Tibial nerve (tissue), 4 donors: ENCODE results near the gene SLX4IP. TPM values are rescaled to one million over a fixed set of nuclear protein-coding genes. Genes with fewer than 3 reads are reported as not detected.
"Not testable (repeated sequence)": the region's sequence is repeated elsewhere in the genome, so short reads cannot be mapped to it uniquely, and the experiment has no call there.

ENCODE experiments used
- DNase-seq, 2 donors: peaks; one replicate each; pipeline ENCODE4 v3.0.0-alpha.2; 2019; ENCODE audit warnings: low spot score in 2 of 2
- H3K27ac ChIP-seq, 4 donors: fragments of 200-600 bp; sonication (generic) in 3 of 4; one replicate each; pipeline ENCODE4 v1.5.1; 2017 to 2019; ENCODE audit warnings: mild to moderate bottlenecking in 1 of 4
- H3K27me3 ChIP-seq, 2 donors: fragments of 200-600 bp; sonication (generic) in 1 of 2; one replicate each; pipeline versions ENCODE4 v1.5.1 to v1.6.0; 2017 to 2019
- H3K36me3 ChIP-seq, 3 donors: fragments of 200-600 bp; sonication (generic); one replicate each; pipeline ENCODE4 v1.5.1; 2018 to 2019
- H3K4me1 ChIP-seq, 4 donors: fragments of 200-600 bp; sonication (generic) in 3 of 4; one replicate each; pipeline ENCODE4 v1.5.1; 2017 to 2019
- H3K4me3 ChIP-seq, 4 donors: fragments of 200-600 bp; sonication (generic) in 3 of 4; one replicate each; pipeline ENCODE4 v1.5.1; 2017 to 2019; ENCODE audit warnings: mild to moderate bottlenecking in 1 of 4, moderate library complexity in 1 of 4
- H3K9me3 ChIP-seq, 4 donors: fragments of 200-600 bp; sonication (generic) in 3 of 4; one replicate each; pipeline ENCODE4 v1.5.1; 2017 to 2019
- CTCF ChIP-seq, 5 experiments: fragments of 200-600 bp in 3 of 5; fragments of 450-650 bp in 2 of 5; sonication (generic) in 3 of 5; IDR thresholded peaks; one replicate each; pipeline ENCODE4 v1.5.1; 2016 to 2019; ENCODE audit warnings: antibody characterized with exemption in 5 of 5, mild to moderate bottlenecking in 3 of 5, moderate library complexity in 2 of 5
- EP300 ChIP-seq, 2 donors: sonication (generic); formaldehyde crosslinking; IDR thresholded peaks; one replicate each; pipeline ENCODE4 v1.6.1; 2017; ENCODE audit warnings: antibody characterized with exemption in 2 of 2, mild to moderate bottlenecking in 1 of 2
- POLR2A ChIP-seq, 2 donors: fragments of 450-650 bp; IDR thresholded peaks; one replicate each; pipeline ENCODE4 v1.6.1; 2017; ENCODE audit warnings: antibody characterized with exemption in 2 of 2, mild to moderate bottlenecking in 2 of 2, moderate library complexity in 2 of 2
- WGBS, 2 donors: methylation state at CpG; one replicate each; pipeline ENCODE4 v1.1.5; 2018; 5-methylcytosine and 5-hydroxymethylcytosine counted together
- total RNA-seq, 4 donors: library from RNA; depleted of rRNA; stranded (reverse); fragments of >200 nt; gene quantifications; one replicate each; pipeline ENCODE4 v1.1.0, GENCODE V29; 2016

The SLX4IP gene
- total RNA-seq: 1 to 10 TPM; 3.3 to 5.7 (median 3.5) TPM

GRCh38 chr20:10434832-10435812 lies at the start of gene SLX4IP:
TSS of gene SLX4IP (plus strand) at chr20:10435305. CDS start at chr20:10458205, 22,900 bp downstream.
- TF ChIP-seq EP300 (IDR thresholded peaks at IDR 0.05) (peak in 1 of 2 donors; percentile 21), CTCF (IDR thresholded peaks at IDR 0.05) (no peak)
- WGBS, 2 donors: 3 to 4% methylated on average over 32 of the region's 32 CpGs
- H3K9me3 ChIP-seq: no peaks in the 10 kb centered on the region
- peak within 1 kb of the TSS; percentile 74 to 96 (median 88) for H3K4me3 ChIP-seq
- peak within 1 kb of the TSS; percentile 67 to 93 (median 89) for H3K27ac ChIP-seq
- no peaks in the 10 kb centered on the region for H3K36me3 ChIP-seq
- peak; percentile 75 to 93 for DNase-seq
- H3K27me3 ChIP-seq: no peaks in the 10 kb centered on the region
- peaks cover 0 to 46% (median 14%) of the 10 kb centered on the region in 4 donors for H3K4me1 ChIP-seq

DNA sequence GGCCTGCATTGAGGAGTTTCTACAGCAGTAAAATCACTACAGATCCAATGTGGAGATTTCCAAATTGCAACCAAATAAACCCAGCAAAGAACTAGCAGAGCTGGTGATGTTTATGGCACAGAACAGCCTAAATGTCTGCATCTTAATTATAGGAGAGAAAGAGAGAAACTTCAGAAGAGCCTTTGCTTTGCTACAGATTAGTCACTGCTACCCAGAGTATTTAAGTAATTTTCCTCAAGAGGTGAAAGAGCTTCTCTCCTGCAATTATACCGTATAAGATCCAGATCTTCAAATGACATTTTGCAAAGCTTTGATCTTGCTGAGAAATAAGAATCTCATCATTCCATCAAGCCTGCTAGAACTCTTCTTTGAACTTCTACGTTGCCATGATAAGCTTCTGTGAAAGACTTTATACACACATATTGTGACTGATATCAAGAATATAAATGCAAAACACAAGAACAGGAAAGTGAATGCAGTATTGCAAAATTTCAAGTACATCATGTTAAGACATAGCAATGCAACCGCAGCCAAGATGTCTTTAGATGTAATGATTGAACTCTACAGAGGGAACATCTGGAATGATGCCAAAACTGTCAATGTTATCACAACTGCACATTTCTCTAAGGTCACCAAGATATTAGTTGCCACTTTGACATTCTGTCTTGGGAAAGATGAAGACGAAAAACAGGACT lies 49.1 kb upstream of the SLX4IP start:
- Histone ChIP-seq H3K4me1 (no peaks in the 10 kb centered on the region), H3K4me3 (no peak overlapping the region), H3K9me3 (no peaks in the 10 kb centered on the region), H3K27me3 (no peaks in the 10 kb centered on the region), H3K27ac (no peak overlapping the region), H3K36me3 (no peaks in the 10 kb centered on the region)
- WGBS, 2 donors: 60 to 61% methylated on average over 4 of the region's 4 CpGs
- no peak for TF ChIP-seq EP300 (IDR thresholded peaks at IDR 0.05)
- DNase-seq: no peak

DNA sequence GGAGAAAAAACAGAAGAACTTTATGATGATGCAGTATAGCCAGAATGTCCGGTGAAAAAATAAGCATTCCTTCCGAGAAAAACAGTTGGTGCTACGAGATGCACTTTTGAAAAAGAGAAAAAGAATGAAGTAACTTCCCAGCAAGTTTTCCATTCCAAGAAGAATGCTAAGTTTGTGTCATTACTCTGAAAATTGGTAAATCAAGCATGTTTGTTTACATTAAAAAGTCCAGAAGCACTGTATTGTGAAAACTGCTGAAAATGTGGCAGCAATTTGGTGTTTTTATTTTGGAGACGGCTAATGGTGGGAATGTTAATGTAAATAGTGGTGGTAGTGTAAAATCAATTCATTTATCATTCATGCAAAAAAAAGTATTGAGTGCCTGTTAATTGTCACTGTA lies 47.4 kb upstream of the SLX4IP start:
- 82 to 85% methylated on average over 4 of the region's 4 CpGs for WGBS, 2 donors
- DNase-seq: no peak

GRCh38 chr20:10388597-10388996 lies 46.5 kb upstream of the SLX4IP start:
- Histone ChIP-seq H3K36me3 (no peaks in the 10 kb centered on the region), H3K4me3 (no peak overlapping the region), H3K27ac (no peak overlapping the region), H3K4me1 (no peaks in the 10 kb centered on the region), H3K9me3 (no peaks in the 10 kb centered on the region), H3K27me3 (no peaks in the 10 kb centered on the region)
- WGBS, 2 donors: 77 to 82% methylated on average over 4 of the region's 4 CpGs
- no peak for DNase-seq
- TF ChIP-seq EP300 (IDR thresholded peaks at IDR 0.05) (no peak), POLR2A (IDR thresholded peaks at IDR 0.05) (no peak), CTCF (IDR thresholded peaks at IDR 0.05) (no peak)

More for the DNA sequence above, 47.4 kb upstream of the SLX4IP start:
- H3K4me1 ChIP-seq: no peaks in the 10 kb centered on the region
- TF ChIP-seq CTCF (IDR thresholded peaks at IDR 0.05): no peak
- no peak for TF ChIP-seq EP300 (IDR thresholded peaks at IDR 0.05)
- no peak for TF ChIP-seq POLR2A (IDR thresholded peaks at IDR 0.05)
- no peaks in the 10 kb centered on the region for H3K9me3 ChIP-seq
- no peak overlapping the region for H3K27ac ChIP-seq
- no peaks in the 10 kb centered on the region for H3K36me3 ChIP-seq
- H3K27me3 ChIP-seq: no peaks in the 10 kb centered on the region
- H3K4me3 ChIP-seq: no peak overlapping the region

GRCh38 chr20:10390709-10391108 lies 44.4 kb upstream of the SLX4IP start:
- H3K27me3 ChIP-seq: no peaks in the 10 kb centered on the region
- DNase-seq: no peak
- H3K36me3 ChIP-seq: no peaks in the 10 kb centered on the region
- no peak overlapping the region for H3K27ac ChIP-seq
- no peaks in the 10 kb centered on the region for H3K4me1 ChIP-seq
- no peak for TF ChIP-seq EP300 (IDR thresholded peaks at IDR 0.05)
- TF ChIP-seq CTCF (IDR thresholded peaks at IDR 0.05): no peak
- no peak for TF ChIP-seq POLR2A (IDR thresholded peaks at IDR 0.05)
- 89 to 90% methylated on average over 2 of the region's 2 CpGs for WGBS, 2 donors
- no peaks in the 10 kb centered on the region for H3K9me3 ChIP-seq
- H3K4me3 ChIP-seq: no peak overlapping the region

DNA sequence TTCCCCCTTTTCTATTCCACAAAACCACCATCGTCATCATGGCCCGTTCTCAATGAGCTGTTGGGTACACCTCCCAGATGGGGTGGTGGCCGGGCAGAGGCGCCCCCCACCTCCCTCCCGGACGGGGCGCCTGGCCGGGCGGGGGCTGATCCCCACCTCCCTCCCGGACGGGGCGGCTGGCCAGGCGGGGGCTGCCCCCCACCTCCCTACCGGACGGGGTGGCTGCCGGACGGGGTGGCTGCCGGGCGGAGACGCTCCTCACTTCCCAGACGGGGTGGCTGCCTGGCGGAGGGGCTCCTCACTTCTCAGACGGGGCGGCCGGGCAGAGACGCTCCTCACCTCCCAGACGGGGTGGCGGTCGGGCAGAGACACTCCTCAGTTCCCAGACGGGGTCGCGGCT lies 40.4 kb upstream of the SLX4IP start:
- not testable (repeated sequence) for H3K4me1 ChIP-seq, H3K4me3 ChIP-seq, H3K36me3 ChIP-seq, H3K27me3 ChIP-seq, H3K9me3 ChIP-seq, H3K27ac ChIP-seq, DNase-seq
- WGBS, 2 donors: 96% methylated on average over 20 of the region's 32 CpGs; no CpG with 5 or more reads in 1 of the 2 donors
